Panc1 (cell line): ENCODE data around the gene TRIL. TPM values are rescaled to one million over a fixed set of nuclear protein-coding genes. Genes with fewer than 3 reads are reported as not detected.

Experiments used
- ATAC-seq: fragments of 200-7000 bp; cut with Tn5 transposase; 2 replicates; pipeline ENCODE4 v1.9.1; 2020; ENCODE audit warnings: mild to moderate bottlenecking, moderate library complexity
- BruUV-seq: library from RNA; stranded (reverse); fragments of 400-500 nt; replicated peaks from 2 replicates; lab custom pipeline; 2021; lab: Mats Ljungman, UMichigan
- CTCF ChIA-PET: fragments of 300-600 bp; sonication (Branson Sonifier 250); formaldehyde crosslinking; loops from one replicate; lab custom pipeline; 2022; ENCODE audit warnings: antibody characterized with exemption; lab: Charles Lee
- POLR2A ChIA-PET: fragments of 300-600 bp; sonication (Branson Sonifier 250); formaldehyde crosslinking; loops from one replicate; lab custom pipeline; 2022; ENCODE audit warnings: antibody characterized with exemption; lab: Charles Lee
- DNase-seq: peaks from one replicate; pipeline ENCODE4 v3.0.0-alpha.2; 2010; ENCODE audit warnings: low read depth, low spot score
- H3K27ac ChIP-seq: 2 replicates; pipeline ENCODE4 v1.5.1; 2011; ENCODE audit warnings: mild to moderate bottlenecking, low read length, inconsistent platforms
- H3K27me3 ChIP-seq: fragments of 200-500 bp; sonication (Bioruptor generic); 2 replicates; pipeline ENCODE4 v1.6.0; 2014; ENCODE audit warnings: low read length, inconsistent platforms; ENCODE audit not compliant: control insufficient read depth, insufficient read depth
- H3K36me3 ChIP-seq: fragments of 200-500 bp; sonication (Bioruptor generic); 2 replicates; pipeline ENCODE4 v1.5.1; 2014; ENCODE audit warnings: inconsistent platforms, mild to moderate bottlenecking, low read length, moderate library complexity; ENCODE audit not compliant: control insufficient read depth, insufficient read depth
- H3K4me1 ChIP-seq: 2 replicates; pipeline ENCODE4 v1.5.1; 2011; ENCODE audit warnings: inconsistent platforms, mild to moderate bottlenecking, low read length, moderate library complexity; ENCODE audit not compliant: control insufficient read depth, insufficient read depth
- H3K4me3 ChIP-seq, 2 experiments: 2 replicates each; pipeline ENCODE4 v1.5.1; 2011 to 2012; ENCODE audit warnings: low read depth in 2 of 2, low read length in 2 of 2, mild to moderate bottlenecking in 2 of 2, inconsistent platforms in 1 of 2, moderate library complexity in 1 of 2
- H3K9me3 ChIP-seq: fragments of 200-500 bp; sonication (Bioruptor generic); 2 replicates; pipeline ENCODE4 v1.5.1; 2014; ENCODE audit warnings: low read depth, mild to moderate bottlenecking, inconsistent platforms, low read length, moderate library complexity; ENCODE audit not compliant: control insufficient read depth, insufficient read depth
- CTCF ChIP-seq: fragments of 450-650 bp; IDR thresholded peaks from 2 replicates; pipeline ENCODE4 v1.5.1; 2017; ENCODE audit warnings: mild to moderate bottlenecking
- POLR2AphosphoS5 ChIP-seq: IDR thresholded peaks from 2 replicates; pipeline ENCODE4 v1.6.1; 2012; ENCODE audit warnings: mild to moderate bottlenecking, low read depth, low read length, moderate library complexity
- REST ChIP-seq, 2 experiments: IDR thresholded peaks; 2 replicates each; pipeline ENCODE4 v1.6.1; 2011 to 2012; ENCODE audit warnings: low read depth in 2 of 2, control low read depth in 1 of 2, low read length in 1 of 2, mild to moderate bottlenecking in 1 of 2, moderate library complexity in 1 of 2; ENCODE audit not compliant: insufficient read depth in 1 of 2
- SIN3A ChIP-seq: IDR thresholded peaks from 2 replicates; pipeline ENCODE4 v1.6.1; 2012; ENCODE audit warnings: low read depth, mild to moderate bottlenecking, low read length, moderate library complexity, borderline replicate concordance; ENCODE audit not compliant: insufficient read depth
- TCF7L2 ChIP-seq: IDR thresholded peaks from 2 replicates; pipeline ENCODE4 v1.6.1; 2011; ENCODE audit warnings: mild to moderate bottlenecking, low read depth, low read length, inconsistent platforms
- in situ Hi-C: cut with HindIII; loops from 2 replicates; pipeline ENCODE4 v1.10.0; 2016; ENCODE audit warnings: low sequenced_read_pairs, low pct_unique_long_range_greater_than_20kb
- intact Hi-C: fragments of 100-400 bp; cut with micrococcal nuclease; formaldehyde crosslinking; loops from one replicate; pipeline ENCODE4 v1.10.0; 2022; ENCODE audit not compliant: unreplicated experiment
- total RNA-seq: library from RNA; stranded (reverse); gene quantifications from one replicate; pipeline ENCODE4 v1.2.1, GENCODE V29; 2021; ENCODE audit not compliant: unreplicated experiment

Gene TRIL
- total RNA-seq, 1 experiment from 2014 or later: not detected

- no peak overlapping the region for H3K4me3 ChIP-seq
- ChIA-PET POLR2A (no interaction called here), CTCF (interaction anchor here (0.6 kb wide), 1 partner anchor 52 kb away, joined by 3 read pairs; no protein-coding TSS in a partner anchor)
- H3K9me3 ChIP-seq: no peaks in the 10 kb centered on the region
- ATAC-seq (no peak), DNase-seq (no peak)
- BruUV-seq: no TSS peak
- H3K36me3 ChIP-seq: no peaks in the 10 kb centered on the region
- TF ChIP-seq SIN3A: no peak
- no peak for TF ChIP-seq CTCF
- no peak for TF ChIP-seq POLR2AphosphoS5
- TF ChIP-seq TCF7L2: no peak
- TF ChIP-seq REST (IDR thresholded peaks at IDR 0.05; ENCODE audit: insufficient read depth in 1 of 2, low read depth in 2 of 2, low read length in 1 of 2): no peak
- H3K27ac ChIP-seq: no peak overlapping the region
- intact Hi-C loops: no loop called here
- no peaks in the 10 kb centered on the region for H3K4me1 ChIP-seq
- no peaks in the 10 kb centered on the region for H3K27me3 ChIP-seq
- in situ Hi-C loops: no loop called here
Observed at GRCh38 chr7:28979776-28980175, 21.6 kb upstream of the TRIL start.

- CTCF ChIA-PET: no interaction called here
- in situ Hi-C loops: no loop called here
- H3K4me1 ChIP-seq: no peaks in the 10 kb centered on the region
- H3K36me3 ChIP-seq: no peaks in the 10 kb centered on the region
- POLR2A ChIA-PET: no interaction called here
- no peak for ATAC-seq
- no peak overlapping the region for H3K4me3 ChIP-seq
- no peaks in the 10 kb centered on the region for H3K27me3 ChIP-seq
- intact Hi-C loops: no loop called here
- no peak overlapping the region for H3K27ac ChIP-seq
- DNase-seq: no peak
- TF ChIP-seq SIN3A (no peak), TCF7L2 (no peak)
- BruUV-seq: no TSS peak
- H3K9me3 ChIP-seq: peaks cover 4% of the 10 kb centered on the region; the same call in 1 of the 2 replicates
Observed at GRCh38 chr7:28977881-28978280, 19.8 kb upstream of the TRIL start.

- DNase-seq (no peak), ATAC-seq (no peak)
- ChIA-PET CTCF (no interaction called here), POLR2A (no interaction called here)
- H3K27me3 ChIP-seq: no peaks in the 10 kb centered on the region
- in situ Hi-C loops: no loop called here
- H3K4me1 ChIP-seq: no peaks in the 10 kb centered on the region
- TF ChIP-seq POLR2AphosphoS5 (no peak), TCF7L2 (no peak), CTCF (no peak), SIN3A (no peak), REST (IDR thresholded peaks at IDR 0.05; ENCODE audit: insufficient read depth in 1 of 2, low read depth in 2 of 2, low read length in 1 of 2) (no peak)
- H3K27ac ChIP-seq: no peak overlapping the region
- H3K36me3 ChIP-seq: no peaks in the 10 kb centered on the region
- H3K4me3 ChIP-seq: no peak overlapping the region
- peaks cover 11% of the 10 kb centered on the region; the same call in 1 of the 2 replicates for H3K9me3 ChIP-seq
- intact Hi-C loops: no loop called here
- BruUV-seq: no TSS peak
Observed at GRCh38 chr7:28976022-28976421, 17.9 kb upstream of the TRIL start.
